Mesenchymal stem cell (in vitro differentiated cells and primary cell): ENCODE results near the gene CA9.

Experiments
- DNase-seq: peaks from one replicate; pipeline ENCODE4 v3.0.0-alpha.2; 2013
- H2AFZ ChIP-seq: one replicate; pipeline ENCODE4 v1.6.1; 2013; ENCODE audit warnings: low read depth, mild to moderate bottlenecking, control low read depth, inconsistent platforms, low read length, moderate library complexity
- H2AK5ac ChIP-seq: 2 replicates; pipeline ENCODE4 v1.6.1; 2013; ENCODE audit warnings: low read length, moderate library complexity, mild to moderate bottlenecking, inconsistent platforms; ENCODE audit not compliant: severe bottlenecking
- H2BK120ac ChIP-seq: one replicate; pipeline ENCODE4 v1.6.1; 2013; ENCODE audit warnings: low read depth, mild to moderate bottlenecking, inconsistent platforms, low read length, moderate library complexity
- H2BK12ac ChIP-seq, 2 experiments: one replicate each; pipeline ENCODE4 v1.6.1; 2013; ENCODE audit warnings: inconsistent platforms in 2 of 2, low read length in 2 of 2, mild to moderate bottlenecking in 2 of 2, moderate library complexity in 2 of 2, control low read depth in 1 of 2
- H2BK15ac ChIP-seq: one replicate; pipeline ENCODE4 v1.6.1; 2013; ENCODE audit warnings: mild to moderate bottlenecking, low read depth, inconsistent platforms; ENCODE audit not compliant: poor library complexity, severe bottlenecking
- H2BK5ac ChIP-seq: 2 replicates; pipeline ENCODE4 v1.6.1; 2013; ENCODE audit warnings: low read depth, mild to moderate bottlenecking, low read length, control low read depth, inconsistent platforms; ENCODE audit not compliant: poor library complexity, severe bottlenecking
- H3K14ac ChIP-seq, 2 experiments: one replicate each; pipeline ENCODE4 v1.6.1; 2013; ENCODE audit warnings: inconsistent platforms in 2 of 2, low read length in 2 of 2, control low read depth in 1 of 2, mild to moderate bottlenecking in 1 of 2, moderate library complexity in 1 of 2
- H3K18ac ChIP-seq, 2 experiments: one replicate each; pipeline ENCODE4 v1.6.1; 2013; ENCODE audit warnings: inconsistent platforms in 2 of 2, low read length in 2 of 2, control low read depth in 1 of 2, low read depth in 1 of 2, mild to moderate bottlenecking in 1 of 2
- H3K23ac ChIP-seq, 2 experiments: one replicate each; pipeline ENCODE4 v1.6.1; 2013; ENCODE audit warnings: inconsistent platforms in 2 of 2, low read length in 2 of 2, mild to moderate bottlenecking in 2 of 2, moderate library complexity in 2 of 2, control low read depth in 1 of 2
- H3K27ac ChIP-seq: 2 replicates; pipeline ENCODE4 v1.5.1; 2013; ENCODE audit warnings: mild to moderate bottlenecking, moderate library complexity, low read length, control low read depth, inconsistent platforms; ENCODE audit not compliant: poor library complexity, severe bottlenecking
- H3K27me3 ChIP-seq, 2 experiments: 2 replicates each; pipeline versions ENCODE4 v1.6.1 to v1.7.0; 2013; ENCODE audit warnings: low read length in 2 of 2, mild to moderate bottlenecking in 2 of 2, moderate library complexity in 2 of 2, control low read depth in 1 of 2, inconsistent platforms in 1 of 2; ENCODE audit not compliant: control insufficient read depth in 1 of 2, insufficient read depth in 1 of 2
- H3K36me3 ChIP-seq, 2 experiments: 2 replicates each; pipeline versions ENCODE4 v1.6.1 to v1.7.0; 2013; ENCODE audit warnings: low read length in 2 of 2, control low read depth in 1 of 2, inconsistent platforms in 1 of 2, low read depth in 1 of 2, mild to moderate bottlenecking in 1 of 2; ENCODE audit not compliant: insufficient read depth in 2 of 2, control insufficient read depth in 1 of 2
- H3K4ac ChIP-seq, 2 experiments: one replicate each; pipeline ENCODE4 v1.6.1; 2013; ENCODE audit warnings: inconsistent platforms in 2 of 2, low read length in 2 of 2, mild to moderate bottlenecking in 2 of 2, moderate library complexity in 2 of 2, control low read depth in 1 of 2, low read depth in 1 of 2
- H3K4me1 ChIP-seq: 2 replicates; pipeline ENCODE4 v1.6.1; 2013; ENCODE audit warnings: low read depth, low read length, control low read depth; ENCODE audit not compliant: control insufficient read depth, insufficient read depth
- H3K4me2 ChIP-seq: 2 replicates; pipeline ENCODE4 v1.6.1; 2013; ENCODE audit warnings: low read length, mild to moderate bottlenecking, inconsistent platforms; ENCODE audit not compliant: poor library complexity, severe bottlenecking
- H3K4me3 ChIP-seq, 2 experiments: 2 replicates each; pipeline versions ENCODE4 v1.5.1 to v1.7.0; 2013; ENCODE audit warnings: low read length in 2 of 2, mild to moderate bottlenecking in 2 of 2, control low read depth in 1 of 2, low read depth in 1 of 2; ENCODE audit not compliant: insufficient read depth in 1 of 2
- H3K79me1 ChIP-seq: replicated peaks from 2 replicates; pipeline ENCODE4 v1.6.1; 2013; ENCODE audit warnings: mild to moderate bottlenecking, control low read depth, low read length, inconsistent platforms; ENCODE audit not compliant: poor library complexity, severe bottlenecking
- H3K9ac ChIP-seq: 2 replicates; pipeline ENCODE4 v1.7.0; 2013; ENCODE audit warnings: mild to moderate bottlenecking, low read length, moderate library complexity
- H3K9me3 ChIP-seq: 2 replicates; pipeline ENCODE4 v1.7.0; 2013; ENCODE audit warnings: mild to moderate bottlenecking, low read length; ENCODE audit not compliant: control insufficient read depth
- H4K8ac ChIP-seq: one replicate; pipeline ENCODE4 v1.6.1; 2013; ENCODE audit warnings: inconsistent platforms, mild to moderate bottlenecking, low read length, moderate library complexity
- H4K91ac ChIP-seq: one replicate; pipeline ENCODE4 v1.6.1; 2013; ENCODE audit warnings: mild to moderate bottlenecking, low read length, inconsistent platforms
- WGBS: methylation state at CpG from one replicate; pipeline ENCODE4 v1.1.7; 2013; ENCODE audit warnings: mixed read lengths; 5-methylcytosine and 5-hydroxymethylcytosine counted together

CA9 gene

DNA sequence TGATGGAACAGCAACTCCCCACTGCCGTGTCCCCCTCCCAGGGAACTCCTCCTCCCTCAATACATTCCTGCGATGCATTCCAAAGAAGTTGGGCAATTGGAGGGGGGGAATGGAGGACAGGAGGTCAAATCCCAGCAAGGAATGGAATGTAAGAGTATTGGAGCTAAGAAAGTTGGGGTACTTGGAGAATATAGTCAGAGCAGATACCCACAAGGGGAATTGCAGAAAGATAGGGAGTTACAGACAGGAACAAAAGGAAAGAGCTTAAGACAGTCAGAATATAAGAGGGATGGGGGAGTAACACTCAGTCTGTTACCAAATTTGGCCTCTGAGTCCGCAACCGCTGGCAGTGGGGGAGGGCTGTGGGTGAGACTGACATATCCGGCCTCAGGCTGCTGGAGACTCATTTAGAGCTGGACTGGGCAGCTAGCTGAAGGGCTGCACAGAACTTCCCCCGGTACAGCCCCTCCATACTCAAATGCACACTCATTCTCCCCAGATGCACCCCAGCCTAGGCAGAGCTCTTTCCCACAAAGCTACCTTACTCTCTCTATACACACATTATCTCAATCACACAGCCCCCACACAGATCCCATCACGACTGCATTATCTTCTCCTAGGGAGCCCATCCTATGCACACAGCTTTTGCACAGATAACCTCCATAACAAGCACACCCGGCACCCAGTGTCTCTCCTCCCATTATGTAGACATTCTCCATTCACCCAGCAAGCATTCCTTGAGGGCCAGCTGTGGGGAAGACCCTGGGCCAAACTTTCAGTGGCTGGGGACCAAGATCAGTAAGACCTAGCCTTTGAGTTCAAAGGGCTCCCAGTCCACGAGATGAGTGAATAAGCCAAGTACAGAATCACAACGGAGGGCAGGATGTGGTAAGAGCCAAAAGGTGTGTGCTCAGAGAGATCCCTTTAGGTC, 54.6 kb downstream of the CA9 start:
- no peaks in the 10 kb centered on the region for H3K9me3 ChIP-seq
- H3K27me3 ChIP-seq, result no peaks in the 10 kb centered on the region
- H2BK15ac ChIP-seq, result peak overlapping the region; percentile 39
- peak overlapping the region; percentile 37 for H3K4me2 ChIP-seq
- peak overlapping the region in 1 of 2 experiments; percentile 29 for H3K14ac ChIP-seq
- peak overlapping the region in 1 of 2 experiments; percentile 75 for H3K23ac ChIP-seq
- peak overlapping the region; percentile 93 for H3K27ac ChIP-seq
- H4K91ac ChIP-seq, result peak overlapping the region; percentile 52
- H3K4me1 ChIP-seq, result peaks cover 20% of the 10 kb centered on the region
- H3K4me3 ChIP-seq, result peak overlapping the region in 1 of 2 experiments; percentile 91
- H4K8ac ChIP-seq, result peak overlapping the region; percentile 71
- H2BK12ac ChIP-seq, result peak overlapping the region; percentile 7 to 51
- peak overlapping the region; percentile 81 for H2AK5ac ChIP-seq
- under 1% methylated on average over 9 of the region's 10 CpGs for WGBS
- peak overlapping the region; percentile 97 for H3K9ac ChIP-seq
- no peak overlapping the region for H2AFZ ChIP-seq
- peaks cover 9% of the 10 kb centered on the region for H3K79me1 ChIP-seq
- H2BK120ac ChIP-seq, result peak overlapping the region; percentile 29
- peak overlapping the region; percentile 85 to 90 for H3K18ac ChIP-seq
- peak overlapping the region; percentile 68 to 84 for H3K4ac ChIP-seq
- peak overlapping the region; percentile 87 for H2BK5ac ChIP-seq
- peaks cover 20 to 38% of the 10 kb centered on the region in 2 experiments for H3K36me3 ChIP-seq
- DNase-seq, result peak; percentile 86

DNA sequence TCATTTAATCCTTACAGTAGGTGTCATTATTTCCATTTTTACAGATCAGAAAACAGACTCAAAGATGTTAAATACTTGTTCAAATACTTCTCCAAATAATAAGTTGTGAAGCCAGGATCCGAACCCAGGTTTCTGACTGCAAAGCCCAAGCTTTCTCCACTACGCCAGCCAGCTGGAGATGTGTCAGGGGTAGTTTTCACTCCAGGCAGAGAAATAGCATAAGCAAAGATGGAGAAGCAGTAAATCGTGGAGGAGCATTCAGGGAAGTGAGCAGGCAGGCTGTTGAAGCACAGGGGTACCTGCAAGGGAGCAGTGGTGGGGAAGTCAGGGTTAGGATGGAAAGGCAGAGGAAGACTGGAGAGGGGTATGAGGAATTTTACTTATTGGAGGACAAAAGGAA, 55.4 kb downstream of the CA9 start:
- WGBS, result 50% methylated on average over 3 of the region's 3 CpGs
- H2AK5ac ChIP-seq, result peak overlapping the region; percentile 98
- H4K8ac ChIP-seq, result peak overlapping the region; percentile 66
- peak overlapping the region; percentile 97 for H3K9ac ChIP-seq
- H3K4me2 ChIP-seq, result peak overlapping the region; percentile 46
- peak overlapping the region; percentile 91 for H3K27ac ChIP-seq
- H3K27me3 ChIP-seq, result no peaks in the 10 kb centered on the region
- no peak overlapping the region for H2BK12ac ChIP-seq
- H3K18ac ChIP-seq, result peak overlapping the region; percentile 34 to 85
- H2AFZ ChIP-seq, result no peak overlapping the region
- peaks cover 14 to 30% of the 10 kb centered on the region in 2 experiments for H3K36me3 ChIP-seq
- peak overlapping the region; percentile 26 for H2BK5ac ChIP-seq
- no peak overlapping the region for H3K14ac ChIP-seq
- peak; percentile 13 for DNase-seq
- peak overlapping the region; percentile 77 for H4K91ac ChIP-seq
- peaks cover 22% of the 10 kb centered on the region for H3K4me1 ChIP-seq
- H2BK15ac ChIP-seq, result no peak overlapping the region
- no peaks in the 10 kb centered on the region for H3K9me3 ChIP-seq
- peaks cover 2% of the 10 kb centered on the region for H3K79me1 ChIP-seq
- H3K4ac ChIP-seq, result peak overlapping the region in 1 of 2 experiments; percentile 90
- peak overlapping the region; percentile 69 for H2BK120ac ChIP-seq
- no peak overlapping the region for H3K23ac ChIP-seq
- H3K4me3 ChIP-seq, result peak overlapping the region in 1 of 2 experiments; percentile 91

DNA sequence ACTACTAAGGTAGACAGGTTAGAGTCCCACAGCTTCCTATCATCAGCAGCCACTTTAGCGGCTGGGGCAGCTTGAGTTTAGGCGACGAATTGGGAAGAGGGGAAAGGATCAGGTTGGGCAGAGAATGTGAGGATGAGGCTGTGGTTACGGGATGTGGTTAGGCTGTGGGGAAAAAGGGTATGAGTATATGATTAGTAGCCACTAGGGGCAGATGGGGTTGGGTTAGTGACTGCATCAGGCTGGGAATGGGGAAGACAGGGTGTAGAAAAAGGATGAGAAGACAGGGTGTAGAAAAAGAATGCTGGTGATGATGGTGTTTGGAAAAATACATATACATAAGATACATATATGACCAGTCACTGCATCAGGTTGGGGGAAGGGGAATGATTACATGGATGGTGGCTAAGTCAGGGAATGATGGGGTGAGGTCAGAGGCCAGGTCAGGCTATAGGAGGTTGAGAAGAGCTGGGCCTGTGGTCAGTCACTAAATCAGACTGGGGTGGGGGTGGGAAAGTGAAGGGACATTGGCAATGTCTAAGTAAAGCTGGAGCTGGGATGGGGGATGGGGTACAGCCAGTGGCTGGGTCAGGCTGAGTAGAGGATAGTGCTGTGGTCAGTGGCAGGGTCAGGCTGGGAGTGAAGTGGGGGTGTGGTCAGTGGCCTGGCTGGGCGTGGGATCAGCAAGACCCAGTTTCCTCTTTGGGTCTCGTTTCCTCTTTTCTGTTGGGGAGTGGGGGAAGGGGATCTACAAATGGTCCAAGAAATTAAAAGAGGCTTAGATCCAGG, 56.2 kb downstream of the CA9 start:
- no peak overlapping the region for H2AFZ ChIP-seq
- H3K4ac ChIP-seq, result peak overlapping the region in 1 of 2 experiments; percentile 33
- peak overlapping the region; percentile 79 for H4K91ac ChIP-seq
- H3K18ac ChIP-seq, result peak overlapping the region in 1 of 2 experiments; percentile 61
- H2BK12ac ChIP-seq, result peak overlapping the region; percentile 49 to 64
- peaks cover 22% of the 10 kb centered on the region for H3K4me1 ChIP-seq
- 0% methylated on average over 6 of the region's 6 CpGs for WGBS
- peak overlapping the region; percentile 11 for H2BK120ac ChIP-seq
- H2BK15ac ChIP-seq, result no peak overlapping the region
- H3K23ac ChIP-seq, result peak overlapping the region in 1 of 2 experiments; percentile 40
- H3K79me1 ChIP-seq, result no peaks in the 10 kb centered on the region
- DNase-seq, result peak; percentile 90
- peaks cover 9 to 29% of the 10 kb centered on the region in 2 experiments for H3K36me3 ChIP-seq
- no peak overlapping the region for H3K14ac ChIP-seq
- H4K8ac ChIP-seq, result peak overlapping the region; percentile 53
- H3K4me2 ChIP-seq, result peak overlapping the region; percentile 46
- H3K9ac ChIP-seq, result peak overlapping the region; percentile 97
- peak overlapping the region; percentile 41 to 91 for H3K4me3 ChIP-seq
- H2BK5ac ChIP-seq, result peak overlapping the region; percentile 24
- peak overlapping the region; percentile 95 for H2AK5ac ChIP-seq
- no peaks in the 10 kb centered on the region for H3K9me3 ChIP-seq
- H3K27ac ChIP-seq, result peak overlapping the region; percentile 91
- no peaks in the 10 kb centered on the region for H3K27me3 ChIP-seq
